GM18861 (cell line): ENCODE data around the gene FYCO1.

Source experiments
- ATAC-seq: cut with Tn5 transposase; IDR thresholded peaks from one replicate; pipeline ENCODE4 v1.9.1; 2021; ENCODE audit not compliant: unreplicated experiment

Gene FYCO1

DNA sequence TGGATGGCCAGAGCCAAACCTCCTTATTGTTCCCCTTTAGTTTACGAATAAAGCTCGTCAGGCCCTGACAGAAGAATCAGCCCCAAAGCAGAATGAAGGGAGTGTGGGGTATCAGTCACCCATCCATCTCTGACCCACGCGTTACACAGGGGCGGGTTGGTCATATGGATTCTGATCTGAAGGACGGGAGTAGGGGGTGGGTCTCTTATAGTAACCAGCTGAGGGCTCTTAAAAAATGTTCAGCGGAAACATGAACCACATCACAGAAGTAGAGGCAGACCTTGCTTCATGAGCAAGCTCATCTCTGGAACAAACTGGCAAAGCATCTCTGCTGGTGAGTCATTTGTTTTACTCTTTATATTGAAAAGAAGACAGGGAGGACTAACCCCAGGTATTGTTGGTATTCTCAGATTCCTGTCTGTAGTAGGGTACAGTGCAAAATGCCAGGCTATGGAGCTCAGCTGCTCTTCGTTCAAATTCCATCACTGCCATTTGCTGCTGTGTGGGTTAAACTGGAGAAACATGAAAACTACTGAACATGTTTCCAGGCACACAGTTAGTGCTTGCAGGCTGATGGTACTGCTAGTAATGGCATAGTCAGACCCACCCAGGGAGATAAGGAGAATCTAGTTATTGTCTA, 52.3 kb downstream of the FYCO1 start, which contains the start of gene CXCR6:
Gene CXCR6, plus strand, starts transcription at position 258 of the 640 bp plus-strand sequence. CDS start 3,018 bp downstream, outside the sequence.
- no peak for ATAC-seq

DNA sequence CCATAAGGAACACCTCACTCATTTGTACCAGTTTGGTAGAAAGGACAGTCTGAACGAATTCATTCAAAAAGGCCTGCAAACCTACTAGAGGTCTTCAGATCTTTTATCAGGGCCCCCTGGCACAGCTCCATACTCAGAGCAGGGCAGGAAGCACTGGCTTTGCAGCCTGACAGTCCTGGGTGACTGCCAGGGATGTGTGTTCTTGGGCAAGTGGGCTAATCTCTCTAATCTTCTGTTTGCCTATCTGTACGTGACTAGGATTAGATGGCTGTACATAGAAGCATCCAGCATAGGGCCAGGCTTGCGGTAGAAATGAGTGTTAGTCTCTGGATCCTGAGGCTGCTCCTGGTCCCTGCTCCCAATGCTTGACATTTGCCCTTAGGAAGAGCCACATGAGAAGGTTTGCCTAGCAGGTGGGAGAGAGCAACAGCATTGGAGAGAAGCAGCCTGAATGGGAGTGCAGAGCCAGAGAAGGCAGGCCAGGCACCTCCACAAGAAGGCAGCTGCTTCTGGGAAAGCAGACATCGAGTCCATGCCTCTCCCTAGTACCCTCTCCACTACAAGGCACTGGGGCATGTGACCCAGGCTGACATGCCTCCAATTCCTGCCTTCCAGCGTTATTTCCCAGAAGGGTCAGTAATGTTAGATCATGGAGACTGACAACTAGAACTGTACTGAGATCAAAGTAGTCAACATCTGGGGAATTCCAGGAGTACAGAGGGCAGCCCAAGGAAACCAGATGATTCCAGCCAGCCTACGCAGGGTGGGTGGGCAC, 53.4 kb downstream of the FYCO1 start:
- ATAC-seq: no peak

DNA sequence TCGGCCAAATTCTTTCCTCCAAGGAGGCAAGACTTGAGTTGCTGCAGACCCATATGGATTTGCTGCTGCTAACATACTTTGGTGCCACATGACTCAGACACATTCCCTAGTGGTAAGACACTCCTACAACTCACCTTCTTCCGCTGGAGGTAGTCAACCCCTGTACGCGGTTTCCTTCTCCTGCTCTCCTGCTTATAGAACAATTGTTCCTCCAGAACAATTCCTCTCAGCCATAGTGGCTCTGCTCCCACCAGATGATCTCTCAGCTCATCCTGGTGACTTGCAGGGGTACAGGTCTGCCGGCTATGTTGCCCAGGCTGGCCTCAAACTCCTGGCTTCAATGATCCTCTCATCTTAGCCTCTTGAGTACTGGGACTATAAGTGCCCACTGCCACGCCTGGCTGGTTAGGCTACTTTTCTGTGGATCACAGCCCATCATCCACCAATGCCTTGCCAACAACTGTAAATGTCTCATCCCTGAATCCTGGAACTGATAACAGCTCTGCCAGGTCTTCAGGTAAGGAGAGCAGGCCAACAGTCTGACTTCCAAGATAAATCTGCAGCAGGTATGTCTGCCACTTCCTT, 54.8 kb downstream of the FYCO1 start:
- no peak for ATAC-seq

DNA sequence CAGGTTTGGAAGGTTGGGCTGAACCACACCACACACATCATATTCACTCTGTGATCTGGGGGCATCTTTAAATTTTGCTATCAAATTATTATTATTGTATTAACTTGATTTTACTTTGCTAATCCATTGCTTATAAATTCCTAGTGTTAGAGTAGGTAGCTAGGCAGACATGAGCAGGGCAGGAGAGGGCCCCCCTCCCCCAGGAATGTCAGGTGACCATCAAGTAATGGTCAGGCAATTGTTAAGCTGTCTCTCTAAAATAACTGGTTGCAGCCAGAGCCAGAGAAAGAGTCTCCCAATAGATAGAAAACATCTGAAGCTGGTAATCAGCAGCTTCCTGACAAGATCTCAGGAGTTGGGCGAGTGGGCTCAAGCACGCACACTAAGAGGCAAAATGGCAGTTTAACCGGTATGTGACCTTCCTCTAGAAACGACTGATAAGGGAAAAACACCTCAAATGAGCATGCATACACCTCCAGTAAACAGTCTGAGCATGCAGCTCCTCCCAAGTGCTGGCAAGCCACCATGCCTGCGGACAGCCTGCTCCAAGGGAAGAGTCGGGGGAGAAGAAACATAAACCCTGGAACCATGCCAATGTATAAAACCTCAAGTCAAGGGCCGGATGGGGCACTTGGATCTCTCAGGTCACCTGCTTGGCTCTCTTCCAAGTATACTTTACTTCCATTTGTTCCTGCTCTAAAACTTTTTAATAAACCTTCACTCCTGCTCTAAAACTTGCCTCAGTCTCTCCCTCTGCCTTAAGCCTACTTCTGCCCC, 55.4 kb downstream of the FYCO1 start:
- ATAC-seq: no peak

DNA sequence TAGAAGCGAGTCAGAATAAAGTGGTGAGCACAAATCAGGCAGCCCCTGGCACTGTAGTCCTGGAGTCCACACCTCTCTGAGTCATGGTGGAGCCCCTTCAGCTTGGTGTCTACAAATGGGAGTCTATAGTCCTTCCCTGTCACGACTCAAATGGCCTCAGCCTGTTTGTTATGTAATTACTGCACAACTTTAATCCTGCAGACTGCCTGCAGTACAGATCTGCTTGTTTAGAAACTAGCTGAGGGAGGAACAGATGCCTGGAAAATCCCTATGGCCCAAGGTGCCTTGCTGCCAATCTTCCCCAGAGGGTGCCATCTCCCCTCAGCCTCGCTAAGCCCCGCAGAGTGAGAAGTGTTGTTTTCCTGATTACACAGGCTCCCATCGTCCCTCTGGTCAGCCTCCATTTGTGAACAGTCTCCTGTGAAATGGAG, 56.3 kb downstream of the FYCO1 start:
- no peak for ATAC-seq

DNA sequence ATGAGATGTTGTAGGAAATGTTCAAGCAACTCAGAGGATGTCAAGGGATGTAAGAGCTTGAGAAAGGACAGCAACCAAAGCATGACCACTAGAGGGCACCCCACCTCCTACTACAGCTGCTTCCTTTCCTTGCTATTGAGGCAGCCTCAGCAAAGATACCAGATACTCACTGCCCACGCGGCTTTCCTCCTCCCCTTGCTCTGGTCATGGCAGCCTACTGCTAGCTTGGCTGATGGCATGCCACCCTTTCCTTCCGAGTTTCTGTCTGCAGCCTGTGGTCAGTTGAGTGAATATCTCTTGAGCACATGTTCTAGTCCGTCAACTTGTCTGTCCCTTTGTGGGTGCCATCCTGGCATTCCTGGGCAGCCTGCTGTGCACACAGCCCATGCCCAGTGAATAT, 56.8 kb downstream of the FYCO1 start:
- ATAC-seq: no peak

DNA sequence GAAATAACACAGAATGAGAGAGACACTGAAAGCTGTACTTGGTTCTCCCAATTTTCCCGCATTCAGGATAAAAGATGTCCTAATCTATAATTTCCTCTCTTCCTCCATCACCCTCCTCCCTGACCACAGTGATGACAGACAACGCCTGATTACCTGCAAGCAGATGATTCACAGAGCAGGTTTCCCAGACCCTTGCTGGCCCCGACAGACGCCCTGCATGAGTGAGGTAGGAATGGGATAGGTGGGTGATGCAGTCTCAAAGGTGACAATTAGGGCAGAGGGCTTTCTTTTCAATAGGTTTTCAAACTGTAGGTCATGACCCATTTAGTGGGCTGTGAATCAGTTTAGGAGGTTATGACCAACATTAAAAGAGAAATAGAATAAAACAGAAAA, 57.6 kb downstream of the FYCO1 start:
- ATAC-seq: no peak

DNA sequence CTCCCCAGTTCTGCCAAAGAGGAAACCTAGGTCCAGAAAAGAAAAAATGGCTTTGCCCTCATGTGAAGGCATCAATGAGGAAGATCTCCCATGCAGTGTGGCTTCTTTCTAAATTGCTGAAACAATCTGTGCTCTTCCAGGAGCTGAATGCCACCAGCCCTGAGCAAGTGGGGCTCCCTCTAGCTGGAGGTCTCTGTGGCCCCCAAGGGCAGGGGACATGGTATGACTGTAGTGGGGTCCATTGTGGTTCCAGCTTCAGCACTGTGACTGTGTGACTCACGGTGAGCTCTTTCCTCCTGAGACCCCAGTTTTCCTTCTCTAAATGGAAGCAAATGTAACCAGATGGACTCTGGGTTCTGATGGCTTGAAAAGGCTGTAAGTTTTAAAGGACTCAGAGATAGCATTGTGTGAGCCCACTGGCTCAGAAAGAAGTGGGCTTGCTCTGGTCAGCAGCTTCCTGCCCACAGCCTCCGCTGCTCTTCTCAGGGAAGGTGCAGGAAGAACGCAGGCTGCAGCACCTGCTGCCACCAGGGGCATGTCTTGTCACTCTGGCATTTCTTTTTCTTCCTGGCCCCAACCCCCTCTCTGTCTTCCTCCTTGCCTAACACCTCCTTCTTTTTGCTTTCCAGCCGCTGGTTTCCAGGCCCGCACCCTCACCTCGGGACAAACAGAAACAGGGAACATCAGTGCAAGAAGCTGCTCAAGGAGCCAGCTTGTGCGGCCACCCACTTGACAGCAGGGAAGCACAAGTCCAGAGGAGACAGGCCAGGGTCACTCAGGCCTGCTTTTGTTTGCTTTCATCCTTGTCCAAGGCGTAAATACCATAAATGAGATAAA, 58.2 kb downstream of the FYCO1 start:
- no peak for ATAC-seq

DNA sequence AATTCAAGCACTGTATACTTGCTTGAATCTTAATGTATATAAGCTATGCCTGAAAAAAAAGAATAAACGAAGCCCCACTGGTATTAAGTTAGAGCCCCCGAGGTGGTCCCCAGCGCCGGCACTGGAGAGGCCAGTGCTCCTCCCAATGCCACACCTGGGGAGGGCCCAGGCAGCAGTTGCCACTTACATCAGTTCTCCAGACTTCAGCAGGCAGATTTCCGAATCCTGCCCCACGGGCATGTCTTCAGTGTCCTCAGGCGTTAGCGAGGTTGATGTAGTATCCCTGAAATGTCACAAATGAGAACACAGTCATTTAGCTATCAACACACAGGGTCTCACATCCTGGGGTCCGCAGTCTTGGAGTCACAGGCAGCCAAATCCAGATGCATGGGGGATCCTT, 59.4 kb downstream of the FYCO1 start:
- ATAC-seq: no peak

DNA sequence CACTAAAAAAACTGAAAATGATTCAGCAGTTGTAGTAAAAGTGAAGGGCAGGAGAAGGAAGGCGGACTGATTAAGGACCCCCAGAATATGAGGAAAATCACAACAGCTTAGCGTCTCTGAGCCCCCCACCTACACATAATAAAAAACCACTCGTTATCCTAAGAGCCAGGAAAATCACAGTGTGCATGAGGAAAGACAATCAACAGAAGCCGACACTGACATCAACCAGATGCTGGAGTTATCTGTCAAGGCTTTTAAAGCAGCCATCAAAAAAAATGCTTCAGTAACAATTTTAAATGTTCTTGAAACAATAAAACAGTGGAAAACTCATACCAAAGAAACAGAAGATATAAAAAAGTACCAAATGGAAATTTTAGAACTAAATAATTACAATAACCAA, 62.0 kb downstream of the FYCO1 start:
- no peak for ATAC-seq

DNA sequence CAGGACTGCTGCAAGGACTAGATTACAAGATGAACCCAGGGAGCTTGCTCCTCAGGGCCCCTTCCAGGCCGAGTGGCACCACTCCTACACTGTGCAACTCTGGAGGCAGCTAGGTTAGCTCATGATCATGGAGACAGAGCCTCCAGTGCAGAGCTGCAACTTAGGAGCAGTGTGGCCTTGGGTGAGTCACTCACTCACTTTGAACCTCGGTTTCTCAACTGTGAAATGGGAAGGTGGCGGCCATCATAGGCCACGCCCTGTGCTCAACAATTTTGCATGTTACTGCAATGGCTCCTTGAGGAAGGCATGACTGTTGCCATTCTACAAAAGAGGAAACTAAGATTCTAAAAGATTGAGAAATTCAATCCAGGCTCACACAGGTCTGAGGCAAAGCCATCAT, 63.5 kb downstream of the FYCO1 start:
- ATAC-seq: no peak

DNA sequence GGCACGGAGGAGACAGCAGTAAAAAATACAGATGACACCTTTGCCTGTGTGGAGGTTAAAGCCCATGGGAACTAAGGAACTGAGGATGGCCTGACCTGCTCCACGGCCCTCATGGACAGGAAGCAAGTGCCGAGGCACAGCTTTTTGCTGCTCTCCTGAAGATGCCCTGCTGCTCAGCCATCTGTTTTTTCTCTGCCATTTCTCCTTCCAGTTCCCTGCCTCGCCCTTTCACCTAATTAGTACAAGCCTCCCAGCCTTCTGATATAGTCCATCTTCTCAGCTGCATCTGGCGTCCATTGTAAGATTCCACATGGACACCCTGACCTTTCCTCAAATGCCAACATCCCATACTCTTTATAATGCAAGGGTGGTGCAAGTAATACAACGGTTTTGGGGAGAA, 64.1 kb downstream of the FYCO1 start:
- ATAC-seq: no peak

DNA sequence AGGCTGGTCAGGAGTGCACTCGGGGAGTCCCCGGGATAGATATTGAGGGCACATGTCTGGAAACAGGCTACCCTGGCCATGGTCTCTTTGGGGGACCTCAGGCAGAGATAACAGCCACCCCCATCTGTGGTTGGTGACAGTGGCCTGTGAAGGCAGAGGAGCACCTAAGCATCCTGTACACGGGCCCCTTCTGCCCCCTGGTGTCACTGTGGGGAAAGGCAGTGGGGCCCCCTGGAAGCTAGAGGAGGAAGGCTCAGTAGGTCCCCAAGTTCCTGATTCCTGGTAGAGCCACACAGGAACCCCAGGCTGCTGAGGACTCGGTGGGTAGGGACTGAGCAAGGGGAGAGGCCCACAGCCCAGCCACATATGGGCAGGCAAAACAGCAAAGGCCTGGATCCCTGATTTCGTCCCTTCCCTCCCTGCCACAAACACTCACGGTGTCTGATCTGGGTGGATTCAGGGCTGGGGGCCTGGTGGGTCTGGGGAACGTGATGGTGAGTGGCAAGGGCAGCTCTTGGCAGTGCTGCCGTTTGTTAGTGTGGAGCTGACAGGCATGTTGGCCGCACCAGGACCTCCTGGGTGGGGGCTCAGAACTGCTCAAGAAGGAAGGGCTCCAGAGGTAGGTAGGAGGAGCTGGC, 66.5 kb downstream of the FYCO1 start:
- no peak for ATAC-seq

DNA sequence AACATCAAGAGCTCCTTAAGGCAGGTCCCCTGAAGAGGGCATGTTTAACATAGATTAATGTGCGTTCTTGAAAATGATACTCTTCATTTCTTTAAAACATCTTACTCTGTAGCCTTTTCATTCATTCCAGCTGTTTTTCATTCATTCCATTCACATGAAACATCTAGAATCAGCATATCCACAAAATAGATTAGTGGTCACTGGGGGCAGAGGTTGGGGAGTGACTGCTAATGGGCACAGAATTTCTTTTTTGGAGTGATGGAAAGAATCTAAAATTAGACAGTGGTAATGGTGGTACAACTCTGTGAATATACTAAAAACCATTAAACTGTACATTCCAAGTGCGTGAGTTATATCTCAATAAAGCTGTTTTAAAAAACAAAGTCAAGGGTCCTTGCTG, 67.7 kb downstream of the FYCO1 start:
- ATAC-seq: no peak

DNA sequence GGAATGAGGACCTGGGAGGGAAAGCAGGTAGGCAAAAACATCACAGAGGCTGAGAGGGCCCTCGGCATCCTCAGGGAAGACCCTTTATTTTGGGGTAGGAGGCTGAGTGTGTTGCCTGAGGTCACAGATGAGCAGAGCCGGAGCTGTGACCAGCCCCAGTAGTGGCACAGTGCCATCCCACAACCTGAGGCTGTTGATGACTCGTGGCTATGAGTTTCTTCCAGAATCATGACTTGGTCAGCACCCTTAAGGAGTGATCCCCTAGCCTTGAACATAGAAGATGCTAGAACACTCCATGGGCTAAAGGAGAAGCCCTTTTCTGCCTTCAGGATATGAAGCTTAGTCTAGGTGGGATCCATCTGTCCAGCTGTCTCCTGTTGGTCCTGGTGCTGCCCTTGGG, 71.9 kb downstream of the FYCO1 start:
- no peak for ATAC-seq

DNA sequence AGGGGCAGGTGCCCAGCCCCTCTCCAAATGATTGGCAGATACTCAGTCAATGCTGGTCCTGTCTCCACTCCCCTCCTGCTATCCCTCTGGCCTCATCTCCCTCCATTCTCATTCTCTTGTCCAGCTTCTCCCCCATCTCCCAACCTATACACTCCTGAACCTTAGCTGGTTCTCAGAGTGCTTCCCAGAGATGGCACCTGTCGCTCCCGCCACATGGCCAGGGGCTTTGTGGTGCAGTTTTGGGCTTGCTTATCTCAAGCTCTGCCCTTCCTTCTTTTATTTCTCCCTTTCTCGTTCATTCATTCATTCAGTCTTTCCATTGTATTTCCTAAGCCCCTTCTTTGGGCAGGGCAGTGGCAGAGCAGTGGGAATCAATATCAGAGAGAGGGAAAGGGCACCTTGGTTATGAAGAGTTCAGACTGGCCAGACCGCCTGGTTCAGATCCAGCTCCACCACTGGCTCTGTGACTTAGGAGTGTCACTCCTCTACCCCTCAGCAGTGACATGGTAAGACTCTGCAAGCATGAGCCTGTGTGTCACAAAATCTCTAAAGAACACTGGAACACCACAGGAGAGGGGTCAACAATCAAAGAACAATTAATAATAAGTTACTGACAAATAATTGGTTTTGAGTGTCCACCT, 72.6 kb downstream of the FYCO1 start:
- ATAC-seq: no peak

DNA sequence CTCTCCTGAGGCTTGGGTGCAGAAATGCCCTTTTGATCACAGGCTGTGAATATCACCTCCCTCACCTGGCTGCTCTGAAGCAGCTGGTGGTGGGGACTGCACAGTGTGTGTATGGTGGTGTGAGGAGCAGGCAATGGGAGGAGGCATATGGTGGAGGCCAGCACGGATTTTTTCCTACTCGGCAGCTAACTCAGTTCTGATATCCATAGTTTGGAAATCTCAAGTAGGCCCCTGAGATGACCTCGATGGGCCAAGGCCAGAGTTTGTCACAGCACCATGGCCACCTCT, 73.6 kb downstream of the FYCO1 start:
- no peak for ATAC-seq

DNA sequence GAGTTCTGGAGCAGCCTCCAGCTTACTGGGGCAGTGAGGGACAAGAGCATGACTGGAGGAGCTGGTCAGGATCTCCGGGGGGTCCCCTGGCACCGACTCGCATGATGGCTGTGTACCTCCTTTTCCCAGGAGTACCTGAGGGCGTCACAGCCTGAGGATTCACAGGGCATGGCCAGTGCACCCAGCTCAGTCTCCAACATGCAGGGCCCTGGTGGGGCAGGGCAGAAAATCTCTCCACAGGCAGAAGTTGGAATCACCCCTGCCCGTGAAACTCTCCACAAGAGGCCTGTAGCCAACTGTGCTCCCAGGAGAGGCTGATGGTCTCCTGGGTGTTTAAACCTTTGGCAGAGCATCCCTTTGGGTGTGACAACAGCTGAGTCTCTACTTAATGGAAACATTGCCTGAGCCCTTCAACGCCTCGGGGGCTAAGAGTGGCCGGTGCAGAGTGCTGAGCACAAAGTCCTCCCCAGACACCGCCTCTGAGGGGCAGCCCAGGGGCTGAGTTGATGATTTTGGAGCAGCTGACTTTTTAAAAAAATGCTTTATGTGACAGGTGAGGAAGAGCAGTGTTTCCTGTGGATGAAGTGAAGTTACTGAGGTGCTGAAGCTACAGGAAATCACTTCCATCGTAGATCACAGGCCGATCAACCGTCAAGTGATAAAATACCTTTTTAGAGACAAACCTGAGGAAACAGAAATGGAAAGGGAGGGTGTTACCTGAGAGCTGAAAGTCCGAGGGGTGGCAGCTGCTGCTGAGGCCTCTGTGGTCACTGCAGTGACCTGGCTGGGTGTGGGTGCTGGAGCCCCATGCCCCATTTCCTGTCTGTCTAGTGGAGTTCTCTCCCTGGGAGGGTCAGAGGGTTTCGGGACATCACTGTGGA, 74.2 kb downstream of the FYCO1 start:
- no peak for ATAC-seq
